K562 (cell line): ENCODE results near the gene SMS. TPM values are rescaled to one million over a fixed set of nuclear protein-coding genes. Genes with fewer than 3 reads are reported as not detected.

Experiments
- ATAC-seq: fragments of 200-7000 bp; cut with Tn5 transposase; 3 replicates; pipeline ENCODE4 v1.9.1; 2020; ENCODE audit warnings: moderate library complexity
- BruUV-seq: library from RNA; stranded (reverse); fragments of 400-500 nt; replicated peaks from 2 replicates; lab custom pipeline; 2021; lab: Mats Ljungman, UMichigan
- CTCF ChIA-PET: fragments of 300-600 bp; formaldehyde crosslinking; extraction: SDS; loops from one replicate; lab custom pipeline; 2021; ENCODE audit warnings: low intra/inter-chr PET ratio; lab: Yijun Ruan, JAX
- POLR2A ChIA-PET: fragments of 300-600, 350-650 bp; sonication (Branson Sonifier 250); formaldehyde crosslinking; extraction: SDS; loops from one replicate; lab custom pipeline; 2021; ENCODE audit warnings: antibody characterized with exemption, inconsistent platforms; lab: Yijun Ruan, JAX
- DNase-seq, 4 experiments: peaks; one replicate each; pipeline versions ENCODE4 v3.0.0 to v3.0.0-alpha.2; 2011 to 2018; ENCODE audit warnings: low spot score in 3 of 4, mixed read lengths in 3 of 4; ENCODE audit errors: extremely low read depth in 1 of 4
- FAIRE-seq: peaks from 2 replicates; lab custom pipeline; 2011; peaks lifted over from hg19 to GRCh38; lab: Jason Lieb, UNC
- H2AFZ ChIP-seq: 2 replicates; pipeline ENCODE4 v1.6.0; 2011; ENCODE audit warnings: low read depth, low read length, control low read depth, inconsistent platforms
- H3K27ac ChIP-seq: fragments of 200-600 bp; 3 replicates; pipeline ENCODE4 v1.8.0; 2011; ENCODE audit warnings: low read depth, mild to moderate bottlenecking, control low read depth, inconsistent platforms, low read length, moderate library complexity, mixed read lengths; ENCODE audit errors: extremely low read depth
- H3K27me3 ChIP-seq, 2 experiments: fragments of 300-600 bp in 1 of 2; 2 replicates in 1 of 2; 3 replicates in 1 of 2; pipeline versions ENCODE4 v1.6.0 to v1.8.0; 2011; ENCODE audit warnings: inconsistent platforms in 2 of 2, low read length in 2 of 2, mild to moderate bottlenecking in 1 of 2, mixed read lengths in 1 of 2, moderate library complexity in 1 of 2; ENCODE audit not compliant: control insufficient read depth in 2 of 2, insufficient read depth in 2 of 2
- H3K36me3 ChIP-seq: fragments of 300-600 bp; 3 replicates; pipeline ENCODE4 v1.8.0; 2011; ENCODE audit warnings: mild to moderate bottlenecking, low read length, inconsistent platforms; ENCODE audit not compliant: control insufficient read depth, insufficient read depth
- H3K4me1 ChIP-seq, 2 experiments: fragments of 200-600 bp in 1 of 2; replicated peaks in 1 of 2; 2 replicates in 1 of 2; 3 replicates in 1 of 2; pipeline versions ENCODE4 v1.5.1 to v1.8.0; 2011; ENCODE audit warnings: inconsistent platforms in 2 of 2, low read length in 2 of 2, mild to moderate bottlenecking in 1 of 2, mixed read lengths in 1 of 2, moderate library complexity in 1 of 2; ENCODE audit not compliant: control insufficient read depth in 2 of 2, insufficient read depth in 2 of 2
- H3K4me2 ChIP-seq: 2 replicates; pipeline ENCODE4 v1.6.1; 2011; ENCODE audit warnings: low read length, control low read depth, inconsistent platforms, mixed read lengths; ENCODE audit not compliant: insufficient read depth
- H3K4me3 ChIP-seq: fragments of 200-600 bp; sonication (generic), shearing (Covaris generic); 2 replicates; pipeline ENCODE4 v1.5.1; 2016; ENCODE audit warnings: control low read depth, inconsistent platforms
- H3K79me2 ChIP-seq: fragments of 200-600 bp; 3 replicates; pipeline ENCODE4 v1.8.0; 2011; ENCODE audit warnings: low read length, inconsistent platforms; ENCODE audit not compliant: control insufficient read depth, insufficient read depth
- H3K9ac ChIP-seq, 2 experiments: 2 replicates each; pipeline versions ENCODE4 v1.6.0 to v1.6.1; 2011; ENCODE audit warnings: low read depth in 2 of 2, low read length in 2 of 2, control low read depth in 1 of 2, inconsistent platforms in 1 of 2, mild to moderate bottlenecking in 1 of 2, mixed read lengths in 1 of 2; ENCODE audit not compliant: insufficient read depth in 1 of 2
- H3K9me1 ChIP-seq: one replicate; pipeline ENCODE4 v1.6.0; 2011; ENCODE audit warnings: inconsistent platforms, mild to moderate bottlenecking, low read length, moderate library complexity; ENCODE audit not compliant: control insufficient read depth, insufficient read depth
- H3K9me3 ChIP-seq: replicated peaks from 2 replicates; pipeline ENCODE4 v1.5.1; 2011; ENCODE audit warnings: low read depth, low read length, inconsistent platforms; ENCODE audit not compliant: control insufficient read depth, insufficient read depth
- H4K20me1 ChIP-seq: replicated peaks from 2 replicates; pipeline ENCODE4 v1.6.1; 2011; ENCODE audit warnings: low read length, inconsistent platforms, mixed read lengths; ENCODE audit not compliant: control insufficient read depth, insufficient read depth
- EGR1 ChIP-seq: fragments of 450-650 bp; conservative IDR thresholded peaks from 2 replicates; pipeline ENCODE4 v1.6.1; 2017; ENCODE audit warnings: mild to moderate bottlenecking
- NR0B1 ChIP-seq: fragments of 450-650 bp; IDR thresholded peaks from one replicate; pipeline ENCODE4 v1.6.1; 2018; ENCODE audit warnings: mild to moderate bottlenecking, moderate library complexity; ENCODE audit not compliant: partially characterized antibody
- PBX2 ChIP-seq, 2 experiments: IDR thresholded peaks in 1 of 2; conservative IDR thresholded peaks in 1 of 2; 2 replicates each; pipeline ENCODE4 v1.6.1; 2016; ENCODE audit warnings: low read depth in 2 of 2, mild to moderate bottlenecking in 1 of 2, missing compliant biosample characterization in 1 of 2, missing genetic modification characterization in 1 of 2, moderate library complexity in 1 of 2
- RCOR1 ChIP-seq, 2 experiments: IDR thresholded peaks; 2 replicates each; pipeline ENCODE4 v1.6.1; 2012; ENCODE audit warnings: low read depth in 2 of 2, low read length in 2 of 2, borderline replicate concordance in 1 of 2, improper control_type of control experiment in 1 of 2
- ZNF512 ChIP-seq: IDR thresholded peaks from 2 replicates; pipeline ENCODE4 v1.6.1; 2016; ENCODE audit warnings: missing genetic modification characterization, missing compliant biosample characterization
- ZNF707 ChIP-seq: fragments of 250-450 bp; sonication (Bioruptor Pico); conservative IDR thresholded peaks from 2 replicates; pipeline ENCODE4 v1.8.0; 2022; ENCODE audit warnings: inconsistent platforms, mild to moderate bottlenecking, moderate library complexity
- WGBS: fragments of 100-300 bp; shearing (Covaris generic); methylation state at CpG from one replicate; pipeline ENCODE4 v1.1.6; 2016; ENCODE audit warnings: low coverage, mixed read lengths; ENCODE audit not compliant: insufficient coverage; ENCODE audit errors: missing lambda C conversion rate; 5-methylcytosine and 5-hydroxymethylcytosine counted together
- in situ Hi-C: fragments of 300-500 bp; cut with MboI; formaldehyde crosslinking; loops from 4 replicates; pipeline ENCODE4 v1.15.0; 2018; ENCODE audit warnings: inconsistent platforms, mixed read lengths
- intact Hi-C: fragments of 100-400 bp; cut with micrococcal nuclease; formaldehyde crosslinking; loops from 2 replicates; pipeline ENCODE4 v1.14.2; 2022
- polyA plus RNA-seq, 8 experiments: library from polyadenylated mRNA; depleted of rRNA in 4 of 8; stranded (reverse) in 5 of 8; unstranded in 3 of 8; fragments of >200 nt; fragmentation: Nextera tagmentation in 2 of 8; fragmentation: Illumina TruSeq in 1 of 8; extraction: Ambion mirVana in 2 of 8; extraction: Trizol in 1 of 8; gene quantifications; 2 replicates each; pipeline versions ENCODE4 v1.2.1 to v1.2.3, GENCODE V29; 2011 to 2014; ENCODE audit warnings: inconsistent platforms in 1 of 8, missing spikeins in 1 of 8
- total RNA-seq, 7 experiments: library from RNA; depleted of rRNA in 6 of 7; stranded (reverse); fragments of >200 nt in 6 of 7; fragmentation: Illumina TruSeq in 2 of 7; extraction: Trizol in 2 of 7; gene quantifications; 2 replicates each; pipeline versions ENCODE4 v1.2.1 to v1.2.3, GENCODE V29; 2011 to 2021; ENCODE audit warnings: low replicate concordance in 1 of 7

Gene SMS
- total and polyA plus RNA-seq, 9 of the 15 experiments (the other 6 are each of a cell fraction or from before 2014, with no cell fraction given) = 71.1 to 193 (median 152) TPM

- H3K27ac ChIP-seq = peak overlapping the region; percentile 33; the same call in 1 of the 3 replicates
- H3K4me1 ChIP-seq = peaks cover 0 to 30% of the 10 kb centered on the region in 2 experiments; a peak in 4 of 5 replicates
- H3K9me1 ChIP-seq = no peaks in the 10 kb centered on the region
- peaks cover 98% of the 10 kb centered on the region for H3K79me2 ChIP-seq
- BruUV-seq = no TSS peak
- FAIRE-seq (no peak), DNase-seq (no peak), ATAC-seq (0 out of 3 replicates have a peak, but pooled peaks have one; percentile 10)
- no peak for TF ChIP-seq RCOR1 (IDR thresholded peaks at IDR 0.05; ENCODE audit: borderline replicate concordance in 1 of 2, low read depth in 2 of 2, low read length in 2 of 2)
- no peak for TF ChIP-seq PBX2 (CRISPR knock-in tag; IDR thresholded peaks at IDR 0.05; ENCODE audit: low read depth)
- 0 out of 2 replicates have a peak, but pooled peaks have one; percentile 16 for TF ChIP-seq PBX2 (tag; conservative IDR thresholded peaks at IDR 0.05; ENCODE audit: low read depth)
- TF ChIP-seq ZNF512 (tag) = no peak
- TF ChIP-seq EGR1 = no peak
- no peak for TF ChIP-seq NR0B1
- no peak for TF ChIP-seq ZNF707 (CRISPR knock-in tag)
- in situ Hi-C loops (no loop called here), intact Hi-C loops (no loop called here)
- H3K9ac ChIP-seq = no peak overlapping the region
- WGBS = 72% methylated on average over 8 of the region's 8 CpGs
- no peaks in the 10 kb centered on the region for H3K27me3 ChIP-seq
- H4K20me1 ChIP-seq = peaks cover 14% of the 10 kb centered on the region
- no peak overlapping the region for H3K4me3 ChIP-seq
- CTCF ChIA-PET = no interaction called here
- no peak overlapping the region for H3K4me2 ChIP-seq
- POLR2A ChIA-PET = interaction anchor here (0.8 to 1.3 kb wide), 2 partner anchors 11 to 46 kb away, joined by 3 to 5 read pairs; no protein-coding TSS in a partner anchor
- H3K36me3 ChIP-seq = peaks cover 20% of the 10 kb centered on the region; the same call in 2 of the 3 replicates
- no peak overlapping the region for H2AFZ ChIP-seq
- no peaks in the 10 kb centered on the region for H3K9me3 ChIP-seq
Observed at GRCh38 chrX:21948897-21949578, 8.5 kb downstream of the SMS start.
